ENCODE data around the gene SECTM1.
"Not testable (repeated sequence)": the region's sequence is repeated elsewhere in the genome, so short reads cannot be mapped to it uniquely, and the experiment has no call there.

SECTM1 gene

GRCh38 chr17:82367724-82368524, 34.4 kb upstream of the SECTM1 start:
- DNase-seq, result no peak

DNA sequence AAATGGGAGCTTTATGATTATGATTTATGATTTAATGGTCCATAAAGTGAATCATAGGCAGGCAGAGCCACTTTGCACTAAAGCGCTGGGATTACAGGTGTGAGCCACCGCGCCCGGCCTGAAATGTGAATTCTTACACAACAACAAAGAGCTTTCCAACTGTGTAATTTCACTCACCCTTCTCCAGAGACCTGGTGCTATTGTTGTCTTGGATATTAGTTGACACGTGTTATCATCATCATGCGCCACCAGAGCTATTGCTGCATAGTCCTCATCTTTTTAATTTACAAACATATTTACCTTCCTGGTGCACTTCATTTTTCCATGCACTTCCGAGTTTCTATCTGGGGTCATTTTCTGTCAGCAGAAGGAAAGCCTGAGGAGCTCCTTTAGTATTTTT, 33.2 kb upstream of the SECTM1 start:
- no peak for DNase-seq

DNA sequence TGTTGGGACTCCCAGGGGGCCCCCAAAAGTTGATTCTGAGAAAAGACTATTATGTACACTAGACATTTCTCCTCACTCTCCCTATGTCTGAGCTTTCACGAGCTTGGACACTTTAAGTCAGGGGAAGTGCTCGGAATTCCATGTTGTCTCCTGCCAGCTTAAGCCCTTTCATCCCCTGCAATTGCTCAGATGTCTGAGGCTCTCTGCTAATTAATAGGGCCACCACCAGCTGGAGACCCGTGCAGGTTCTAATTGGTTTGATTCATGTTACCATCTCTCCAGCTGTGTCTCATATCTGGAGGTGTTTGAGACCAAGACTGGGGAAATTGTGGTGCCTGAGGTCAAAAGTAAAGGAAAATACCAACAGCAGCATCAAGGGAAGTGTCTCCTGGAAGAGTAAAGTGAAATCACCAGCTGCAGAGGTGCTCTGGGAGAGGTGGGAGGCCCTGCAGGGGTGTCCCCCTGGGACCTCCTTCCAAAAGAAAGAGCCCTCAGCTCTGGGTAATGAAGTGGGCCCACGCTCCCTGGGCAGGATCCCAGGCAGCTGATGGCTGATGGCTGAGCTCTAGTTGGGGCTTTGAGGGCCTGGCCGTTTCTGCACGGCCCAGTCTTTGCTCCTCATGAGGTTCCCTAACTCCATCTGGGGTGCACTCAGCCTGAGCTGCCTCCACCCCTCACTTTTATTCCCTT, 32.2 kb upstream of the SECTM1 start:
- no peak for DNase-seq

GRCh38 chr17:82361885-82362633, 28.5 kb upstream of the SECTM1 start:
- no peak for DNase-seq

DNA sequence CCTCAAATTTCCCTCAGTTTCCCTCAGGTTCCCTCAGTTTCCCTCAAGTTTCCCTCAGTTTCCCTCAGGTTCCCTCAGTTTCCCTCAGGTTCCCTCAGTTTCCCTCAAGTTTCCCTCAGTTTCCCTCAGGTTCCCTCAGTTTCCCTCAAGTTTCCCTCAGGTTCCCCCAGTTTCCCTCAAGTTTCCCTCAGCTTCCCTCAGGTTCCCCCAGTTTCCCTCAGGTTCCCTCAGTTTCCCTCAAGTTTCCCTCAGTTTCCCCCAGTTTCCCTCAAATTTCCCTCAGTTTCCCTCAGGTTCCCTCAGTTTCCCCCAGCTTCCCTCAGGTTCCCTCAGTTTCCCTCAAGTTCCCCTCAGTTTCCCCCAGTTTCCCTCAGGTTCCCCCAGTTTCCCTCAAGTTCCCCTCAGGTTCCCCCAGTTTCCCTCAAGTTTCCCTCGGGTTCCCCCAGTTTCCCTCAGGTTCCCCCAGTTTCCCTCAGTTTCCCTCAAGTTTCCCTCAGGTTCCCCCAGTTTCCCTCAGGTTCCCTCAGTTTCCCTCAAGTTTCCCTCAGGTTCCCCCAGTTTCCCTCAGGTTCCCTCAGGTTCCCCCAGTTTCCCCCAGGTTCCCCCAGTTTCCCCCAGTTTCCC, 26.0 kb upstream of the SECTM1 start:
- DNase-seq, result not testable (repeated sequence)

DNA sequence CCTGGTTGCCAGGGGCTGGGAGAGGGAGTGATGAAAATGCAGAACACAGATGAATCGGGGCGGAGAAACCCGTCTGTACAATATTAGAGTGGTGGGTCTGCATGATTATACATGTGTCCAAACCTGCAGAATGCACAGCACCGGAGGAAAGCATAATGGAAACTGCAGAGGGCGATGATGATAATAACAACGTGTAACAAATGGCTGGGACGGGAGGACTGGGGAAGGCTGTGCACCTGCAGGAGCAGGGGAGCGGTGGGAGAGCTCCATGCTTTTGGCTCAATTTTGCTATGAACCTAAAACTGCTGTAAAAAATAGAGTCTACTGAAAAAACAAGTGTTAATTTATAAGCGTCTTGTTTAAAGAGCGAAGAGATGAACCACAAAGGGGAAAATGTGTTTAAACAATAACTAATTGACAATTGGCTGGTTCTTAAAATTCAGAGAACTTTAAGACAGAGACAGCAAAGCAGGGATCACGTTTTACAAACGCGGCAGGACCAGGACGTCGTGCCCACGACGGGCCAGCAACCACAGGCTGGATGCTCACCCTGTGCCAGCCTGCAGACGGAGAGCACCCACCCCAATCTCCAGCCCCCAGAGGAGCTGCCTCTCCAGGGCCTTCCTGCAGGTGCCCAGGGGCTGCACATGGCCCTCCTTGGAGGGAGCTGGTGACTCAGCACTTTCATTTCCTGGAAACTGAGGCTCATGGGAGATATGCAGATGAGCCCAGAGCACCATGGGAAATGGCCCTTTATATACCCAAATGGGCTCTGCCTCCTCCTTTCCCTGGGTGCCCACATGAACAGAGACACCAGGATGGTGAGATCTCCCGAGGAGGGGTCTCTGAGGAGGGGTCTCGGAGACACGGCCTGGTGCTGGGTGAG, 25.1 kb upstream of the SECTM1 start, which contains the start of gene TEX19:
TEX19 (plus strand) TSS at position 783 of the 886 bp plus-strand sequence. CDS start 2,904 bp downstream, outside the sequence.
- no peak for DNase-seq

- DNase-seq, result no peak
Measured at GRCh38 chr17:82357394-82357793, 23.8 kb upstream of the SECTM1 start.

DNA sequence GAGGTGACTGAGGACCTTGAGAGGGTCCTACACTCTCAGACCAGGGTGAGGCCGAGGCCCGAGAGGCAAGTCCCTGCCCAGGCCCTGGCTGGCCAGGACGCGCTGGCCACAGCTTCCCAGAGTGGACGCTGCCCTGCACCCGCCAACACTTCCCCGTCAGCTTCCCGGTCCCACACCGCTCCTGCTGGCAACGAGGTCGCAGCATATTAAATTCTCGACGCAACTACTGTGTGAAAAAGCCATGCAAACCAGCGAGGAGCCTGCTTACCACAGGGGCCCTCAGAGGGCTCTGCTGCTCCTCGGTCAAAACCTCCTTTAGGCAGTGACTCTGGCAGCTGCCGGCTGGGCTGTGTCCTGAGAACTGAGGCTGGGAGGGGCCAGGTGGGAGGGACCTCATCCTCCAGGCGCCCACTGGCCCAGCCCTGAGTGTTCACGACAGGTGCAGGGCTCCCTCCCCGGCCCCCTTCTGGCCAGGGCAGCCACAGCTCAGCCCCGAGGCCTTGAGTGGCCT, 23.3 kb upstream of the SECTM1 start:
- no peak for DNase-seq

- DNase-seq, result no peak
Measured at GRCh38 chr17:82355770-82356427, 22.3 kb upstream of the SECTM1 start.

- no peak for DNase-seq
Measured at GRCh38 chr17:82354804-82355308, 21.3 kb upstream of the SECTM1 start.

DNA sequence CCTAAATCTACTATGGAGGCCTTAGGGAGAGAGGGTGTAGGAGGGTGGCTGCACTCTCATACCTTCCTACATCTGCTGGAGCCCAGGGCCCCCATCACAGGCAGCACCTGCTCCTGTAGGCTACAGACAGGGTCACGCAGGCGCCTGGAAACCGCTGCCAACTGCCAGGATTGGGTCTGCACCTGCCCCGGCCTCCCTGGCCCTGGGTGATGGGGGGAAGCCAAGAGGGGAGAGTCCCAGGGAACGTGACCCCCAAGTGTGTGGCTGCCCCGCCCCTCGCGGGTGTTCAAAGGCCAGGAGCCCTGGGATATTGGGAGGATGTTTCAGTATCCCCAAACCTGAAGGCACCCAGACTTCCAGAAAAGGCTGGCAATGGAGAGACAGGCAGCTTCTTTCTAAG, 19.9 kb upstream of the SECTM1 start:
- no peak for DNase-seq

GRCh38 chr17:82351713-82352488, 18.3 kb upstream of the SECTM1 start:
- peak; percentile 62 to 96 for DNase-seq

GRCh38 chr17:82351254-82351712, 17.7 kb upstream of the SECTM1 start:
- no peak for DNase-seq

- DNase-seq, result peak; percentile 17 to 48
Measured at GRCh38 chr17:82350182-82351030, 16.8 kb upstream of the SECTM1 start.

DNA sequence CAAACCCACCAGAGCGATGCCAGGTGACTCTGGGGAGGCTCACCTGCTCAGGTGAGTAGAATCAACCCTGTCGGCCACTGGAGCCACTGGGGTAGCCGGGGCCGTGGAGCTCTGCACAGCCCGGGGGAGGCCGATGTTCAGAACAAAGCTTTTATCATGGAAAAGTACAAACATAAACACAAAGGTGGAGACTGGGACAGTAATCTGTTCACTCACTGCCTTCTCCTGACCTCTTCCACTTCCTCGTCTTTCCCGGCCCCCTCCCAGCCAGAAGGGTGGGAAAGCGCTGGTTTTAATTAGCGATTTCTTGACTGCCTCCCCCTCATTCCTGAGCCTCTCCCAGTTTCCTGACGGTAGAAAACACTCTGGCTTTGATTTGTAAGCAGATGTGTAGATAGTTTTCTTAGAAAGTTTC, 15.7 kb upstream of the SECTM1 start:
- DNase-seq, result no peak

DNA sequence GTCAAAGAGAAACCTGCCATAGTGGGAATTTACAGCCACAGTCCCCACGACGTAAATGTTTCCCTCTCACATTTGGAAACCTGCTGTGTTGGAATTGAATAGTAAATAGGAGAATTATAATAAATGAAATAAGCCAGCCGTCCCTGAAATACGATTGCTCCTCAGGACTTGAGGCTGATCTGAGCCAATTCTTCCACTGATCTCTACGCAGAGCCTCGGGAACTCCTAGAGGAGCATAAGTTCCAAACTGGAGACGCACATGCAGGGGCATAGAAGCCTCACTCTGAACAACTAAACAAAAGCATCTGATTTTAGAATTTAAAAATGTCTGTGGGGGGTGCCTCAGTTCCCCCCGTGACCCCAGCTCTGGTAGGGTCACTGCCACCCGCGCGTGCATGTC, 15.3 kb upstream of the SECTM1 start:
- no peak for DNase-seq

DNA sequence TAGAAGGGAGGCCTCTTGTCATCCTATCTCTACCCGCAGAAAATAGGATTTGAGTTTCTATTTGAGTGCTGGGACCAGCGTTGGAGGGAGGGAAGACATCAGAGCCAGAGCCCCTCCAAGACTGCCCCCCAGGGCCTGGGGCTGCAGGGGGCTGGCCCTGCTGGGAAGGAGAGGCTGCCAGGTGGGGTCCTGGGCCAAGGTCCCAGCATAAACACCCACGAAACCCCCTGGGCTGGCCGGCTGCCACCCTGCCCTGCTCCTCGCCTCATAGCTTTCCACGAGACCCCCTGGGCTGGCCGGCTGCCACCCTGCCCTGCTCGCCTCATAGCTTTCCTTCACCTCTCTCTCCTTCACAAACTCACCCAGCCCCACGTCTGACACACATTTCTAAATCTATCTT, 14.9 kb upstream of the SECTM1 start:
- no peak for DNase-seq

- DNase-seq, result not testable (repeated sequence)
Measured at GRCh38 chr17:82347994-82348393, 14.4 kb upstream of the SECTM1 start.

Measured in inflammatory macrophage treated with lipopolysaccharide for 1 hour (primary cell).